SK-N-SH (cell line): ENCODE data around the gene CLEC4E.

Source experiments
- EP300 ChIP-seq, 2 experiments: IDR thresholded peaks; 2 replicates each; pipeline versions ENCODE4 v1.4.0 to v1.6.1; 2012; ENCODE audit warnings: borderline replicate concordance in 1 of 2, low read depth in 1 of 2, low read length in 1 of 2
- FOXM1 ChIP-seq: IDR thresholded peaks from 2 replicates; pipeline ENCODE4 v1.4.0; 2012; ENCODE audit warnings: low read depth, mild to moderate bottlenecking
- MXI1 ChIP-seq: IDR thresholded peaks from 2 replicates; pipeline ENCODE4 v1.6.1; 2012; ENCODE audit warnings: mild to moderate bottlenecking, low read depth, low read length, improper control_type of control experiment
- POLR2AphosphoS5 ChIP-seq: IDR thresholded peaks from 2 replicates; pipeline ENCODE4 v1.6.1; 2012; ENCODE audit warnings: low read depth, low read length
- RAD21 ChIP-seq: IDR thresholded peaks from 2 replicates; pipeline ENCODE4 v1.6.1; 2012; ENCODE audit warnings: mild to moderate bottlenecking, low read length
- RCOR1 ChIP-seq: fragments of 150-350 bp; IDR thresholded peaks from 2 replicates; pipeline ENCODE4 v1.6.1; 2017; ENCODE audit warnings: antibody characterized with exemption, low read length
- SIN3A ChIP-seq: IDR thresholded peaks from 2 replicates; pipeline ENCODE4 v1.6.1; 2012; ENCODE audit warnings: low read depth, mild to moderate bottlenecking, low read length, moderate library complexity, borderline replicate concordance
- YY1 ChIP-seq: IDR thresholded peaks from 2 replicates; pipeline ENCODE4 v1.4.0; 2012; ENCODE audit warnings: low read depth, mild to moderate bottlenecking
- TF ChIP-seq, protein P1 (sequence below): fragments of 200-600 bp; sonication (generic); IDR thresholded peaks from 2 replicates; pipeline ENCODE4 v1.6.1; 2017; ENCODE audit warnings: antibody characterized with exemption, mild to moderate bottlenecking, moderate library complexity
- TF ChIP-seq, protein P2 (sequence below): fragments of 150-350 bp; IDR thresholded peaks from 2 replicates; pipeline ENCODE4 v1.6.1; 2017; ENCODE audit warnings: antibody characterized with exemption, low read length, low read depth, borderline replicate concordance

DNA sequence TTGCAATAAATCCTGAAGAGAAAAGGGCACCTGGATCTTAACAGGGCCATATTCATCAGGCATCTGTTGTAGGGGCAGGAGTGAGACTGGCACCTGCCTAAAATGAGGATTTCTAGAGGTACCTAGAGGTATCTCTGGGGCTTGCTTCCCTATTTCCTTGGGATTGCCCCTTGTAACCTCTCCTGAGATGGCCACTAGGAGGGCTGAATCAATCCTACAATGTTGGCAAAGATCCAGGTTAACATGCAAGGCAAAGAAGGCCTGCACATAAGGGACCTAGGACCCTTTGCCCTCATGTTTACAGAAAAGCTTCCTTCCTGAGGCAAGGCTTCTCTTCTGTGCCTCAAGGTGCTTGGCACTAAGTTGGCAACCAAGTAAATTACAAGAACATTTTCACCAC lies 25.8 kb upstream of the CLEC4E start:
- TF ChIP-seq YY1 (no peak), EP300 (IDR thresholded peaks at IDR 0.05; ENCODE audit: borderline replicate concordance in 1 of 2, low read depth in 1 of 2, low read length in 1 of 2) (no peak), MXI1 (no peak), POLR2AphosphoS5 (no peak), RCOR1 (no peak), FOXM1 (no peak), RAD21 (no peak), SIN3A (no peak)
- TF ChIP-seq, protein P1, sequence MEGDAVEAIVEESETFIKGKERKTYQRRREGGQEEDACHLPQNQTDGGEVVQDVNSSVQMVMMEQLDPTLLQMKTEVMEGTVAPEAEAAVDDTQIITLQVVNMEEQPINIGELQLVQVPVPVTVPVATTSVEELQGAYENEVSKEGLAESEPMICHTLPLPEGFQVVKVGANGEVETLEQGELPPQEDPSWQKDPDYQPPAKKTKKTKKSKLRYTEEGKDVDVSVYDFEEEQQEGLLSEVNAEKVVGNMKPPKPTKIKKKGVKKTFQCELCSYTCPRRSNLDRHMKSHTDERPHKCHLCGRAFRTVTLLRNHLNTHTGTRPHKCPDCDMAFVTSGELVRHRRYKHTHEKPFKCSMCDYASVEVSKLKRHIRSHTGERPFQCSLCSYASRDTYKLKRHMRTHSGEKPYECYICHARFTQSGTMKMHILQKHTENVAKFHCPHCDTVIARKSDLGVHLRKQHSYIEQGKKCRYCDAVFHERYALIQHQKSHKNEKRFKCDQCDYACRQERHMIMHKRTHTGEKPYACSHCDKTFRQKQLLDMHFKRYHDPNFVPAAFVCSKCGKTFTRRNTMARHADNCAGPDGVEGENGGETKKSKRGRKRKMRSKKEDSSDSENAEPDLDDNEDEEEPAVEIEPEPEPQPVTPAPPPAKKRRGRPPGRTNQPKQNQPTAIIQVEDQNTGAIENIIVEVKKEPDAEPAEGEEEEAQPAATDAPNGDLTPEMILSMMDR, result no peak
- TF ChIP-seq, protein P2, sequence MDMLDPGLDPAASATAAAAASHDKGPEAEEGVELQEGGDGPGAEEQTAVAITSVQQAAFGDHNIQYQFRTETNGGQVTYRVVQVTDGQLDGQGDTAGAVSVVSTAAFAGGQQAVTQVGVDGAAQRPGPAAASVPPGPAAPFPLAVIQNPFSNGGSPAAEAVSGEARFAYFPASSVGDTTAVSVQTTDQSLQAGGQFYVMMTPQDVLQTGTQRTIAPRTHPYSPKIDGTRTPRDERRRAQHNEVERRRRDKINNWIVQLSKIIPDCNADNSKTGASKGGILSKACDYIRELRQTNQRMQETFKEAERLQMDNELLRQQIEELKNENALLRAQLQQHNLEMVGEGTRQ, result no peak
